Measurements from ENCODE around the gene GALNT16. TPM values are rescaled to one million over a fixed set of nuclear protein-coding genes. Genes with fewer than 3 reads are reported as not detected.

The GALNT16 gene
- total and polyA plus RNA-seq, 2 of the 8 experiments (the other 6 are each of a cell fraction or from before 2014, with no cell fraction given), result 5.4 to 6.3 TPM

DNA sequence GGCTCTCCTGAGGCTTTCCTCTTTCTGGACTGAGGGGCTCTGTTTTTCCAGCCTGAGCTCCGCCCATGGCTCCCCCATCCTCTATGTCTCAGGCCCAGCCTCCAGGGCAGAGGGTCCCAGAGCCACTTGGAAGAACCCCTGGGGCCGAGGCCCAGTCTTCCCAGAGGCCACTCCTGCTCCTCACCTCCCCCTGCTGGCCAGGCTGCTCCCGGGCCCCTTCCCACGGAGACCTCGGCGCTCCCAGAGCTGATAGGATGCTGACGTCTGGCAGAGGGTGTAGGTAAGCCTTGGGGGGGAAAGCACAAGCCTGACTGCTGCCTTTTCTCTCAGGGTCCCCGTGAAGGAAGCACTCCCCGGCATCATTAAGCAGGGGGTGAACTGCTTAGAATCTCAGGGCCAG lies 86.8 kb downstream of the GALNT16 start (continued):
- TF ChIP-seq CTBP2 (IDR thresholded peaks at IDR 0.05; ENCODE audit: borderline replicate concordance, insufficient read depth, insufficient read length, low read length) (peak; percentile 44), RXRA (IDR thresholded peaks at IDR 0.05; ENCODE audit: insufficient read depth, low read depth, low read length) (no peak), PHF8 (conservative IDR thresholded peaks at IDR 0.05; ENCODE audit: low read depth, low read length) (no peak), JUND (IDR thresholded peaks at IDR 0.05; ENCODE audit: low read length) (peak; percentile 13; the same call in 1 of the 2 replicates), TCF12 (IDR thresholded peaks at IDR 0.05; ENCODE audit: low read depth, low read length) (no peak), BACH1 (IDR thresholded peaks at IDR 0.05; ENCODE audit: low read length) (no peak), CREB1 (IDR thresholded peaks at IDR 0.05) (peak; percentile 28; the same call in 1 of the 2 replicates), RNF2 (IDR thresholded peaks at IDR 0.05; ENCODE audit: borderline replicate concordance, low read depth, low read length, missing control alignments, poor library complexity, severe bottlenecking) (no peak), CHD1 (IDR thresholded peaks at IDR 0.05; ENCODE audit: low read depth, low read length) (no peak), ASH2L (IDR thresholded peaks at IDR 0.05; ENCODE audit: low read length) (peak; percentile 27), EZH2 (IDR thresholded peaks at IDR 0.05; ENCODE audit: low read depth, low read length, severe bottlenecking) (no peak), SUZ12 (IDR thresholded peaks at IDR 0.05; ENCODE audit: low read length) (no peak), CTCF (IDR thresholded peaks at IDR 0.05; ENCODE audit: control extremely low read depth in 1 of 3, insufficient read depth in 1 of 3, low read depth in 1 of 3, low read length in 3 of 3) (peak; percentile 92 to 93 (median 92)), POLR2A (IDR thresholded peaks at IDR 0.05; ENCODE audit: control extremely low read depth in 1 of 2, low read depth in 2 of 2, low read length in 2 of 2) (no peak), MAX (IDR thresholded peaks at IDR 0.05) (0 out of 2 replicates have a peak, but pooled peaks have one; percentile 13), ZNF274 (IDR thresholded peaks at IDR 0.05; ENCODE audit: borderline replicate concordance, extremely low read depth, low read length) (no peak), KDM5A (IDR thresholded peaks at IDR 0.05; ENCODE audit: low read length) (no peak)
- TF ChIP-seq, protein P1, sequence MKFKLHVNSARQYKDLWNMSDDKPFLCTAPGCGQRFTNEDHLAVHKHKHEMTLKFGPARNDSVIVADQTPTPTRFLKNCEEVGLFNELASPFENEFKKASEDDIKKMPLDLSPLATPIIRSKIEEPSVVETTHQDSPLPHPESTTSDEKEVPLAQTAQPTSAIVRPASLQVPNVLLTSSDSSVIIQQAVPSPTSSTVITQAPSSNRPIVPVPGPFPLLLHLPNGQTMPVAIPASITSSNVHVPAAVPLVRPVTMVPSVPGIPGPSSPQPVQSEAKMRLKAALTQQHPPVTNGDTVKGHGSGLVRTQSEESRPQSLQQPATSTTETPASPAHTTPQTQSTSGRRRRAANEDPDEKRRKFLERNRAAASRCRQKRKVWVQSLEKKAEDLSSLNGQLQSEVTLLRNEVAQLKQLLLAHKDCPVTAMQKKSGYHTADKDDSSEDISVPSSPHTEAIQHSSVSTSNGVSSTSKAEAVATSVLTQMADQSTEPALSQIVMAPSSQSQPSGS (IDR thresholded peaks at IDR 0.05; ENCODE audit: low read length), result no peak

All from H1 (cell line).